CD4-positive, alpha-beta T cell (primary cell): ENCODE measurements around the gene NUDT8. TPM values are rescaled to one million over a fixed set of nuclear protein-coding genes. Genes with fewer than 3 reads are reported as not detected.

Experiments
- ATAC-seq: fragments of 200-7000 bp; cut with Tn5 transposase; one replicate; pipeline ENCODE4 v1.10.0; 2022; ENCODE audit warnings: mild to moderate bottlenecking; ENCODE audit not compliant: poor library complexity
- CTCF ChIA-PET: fragments of 350-600 bp; sonication (Branson Sonifier 250); formaldehyde crosslinking; loops from one replicate; lab custom pipeline; 2021; ENCODE audit warnings: antibody characterized with exemption, inconsistent platforms; lab: Charles Lee
- POLR2A ChIA-PET: fragments of 350-600 bp; sonication (Branson Sonifier 250); formaldehyde crosslinking; loops from one replicate; lab custom pipeline; 2021; ENCODE audit warnings: antibody characterized with exemption, inconsistent platforms; lab: Charles Lee
- DNase-seq, 14 experiments: peaks; one replicate each; pipeline ENCODE4 v3.0.0-alpha.2; 2013 to 2020; ENCODE audit warnings: mixed read lengths in 2 of 14
- H3K27ac ChIP-seq, 2 donors: one replicate each; pipeline versions ENCODE4 v1.5.1 to v1.7.0; 2013; ENCODE audit warnings: low read length in 2 of 2, low read depth in 1 of 2, mild to moderate bottlenecking in 1 of 2
- H3K27me3 ChIP-seq, 2 experiments: 1 replicate in 1 of 2; 2 replicates in 1 of 2; pipeline versions ENCODE4 v1.6.1 to v1.7.0; 2013; ENCODE audit warnings: low read length in 2 of 2, control low read depth in 1 of 2, mild to moderate bottlenecking in 1 of 2, moderate library complexity in 1 of 2; ENCODE audit not compliant: insufficient read depth in 2 of 2, control insufficient read depth in 1 of 2
- H3K36me3 ChIP-seq: one replicate; pipeline ENCODE4 v1.6.1; 2013; ENCODE audit warnings: low read length, control low read depth; ENCODE audit not compliant: insufficient read depth
- H3K4me1 ChIP-seq: one replicate; pipeline ENCODE4 v1.6.1; 2013; ENCODE audit warnings: low read length, control low read depth; ENCODE audit not compliant: insufficient read depth
- H3K4me3 ChIP-seq: one replicate; pipeline ENCODE4 v1.5.1; 2013; ENCODE audit warnings: mild to moderate bottlenecking, low read length, moderate library complexity
- H3K9me3 ChIP-seq, 2 experiments: 1 replicate in 1 of 2; 2 replicates in 1 of 2; pipeline versions ENCODE4 v1.6.1 to v1.7.0; 2013; ENCODE audit warnings: low read length in 2 of 2, mild to moderate bottlenecking in 2 of 2, control low read depth in 1 of 2, moderate library complexity in 1 of 2; ENCODE audit not compliant: control insufficient read depth in 1 of 2, insufficient read depth in 1 of 2
- H3K27ac Mint-ChIP-seq: one replicate; pipeline ENCODE4 v1.8.0; 2020; ENCODE audit warnings: mixed read lengths
- H3K27me3 Mint-ChIP-seq: one replicate; pipeline ENCODE4 v1.8.0; 2021; ENCODE audit warnings: mixed read lengths
- H3K36me3 Mint-ChIP-seq: one replicate; pipeline ENCODE4 v1.8.0; 2021; ENCODE audit warnings: low read depth, mixed read lengths
- H3K4me1 Mint-ChIP-seq: one replicate; pipeline ENCODE4 v1.8.0; 2021; ENCODE audit warnings: low read depth, mixed read lengths
- H3K4me3 Mint-ChIP-seq: one replicate; pipeline ENCODE4 v1.8.0; 2020; ENCODE audit warnings: mild to moderate bottlenecking, mixed read lengths
- H3K9me3 Mint-ChIP-seq: one replicate; pipeline ENCODE4 v1.8.0; 2020; ENCODE audit warnings: mixed read lengths
- CTCF ChIP-seq: fragments of 200-600 bp; IDR thresholded peaks from one replicate; pipeline ENCODE4 v1.8.0; 2022; ENCODE audit warnings: antibody characterized with exemption, mild to moderate bottlenecking
- intact Hi-C, 2 experiments: fragments of 100-400 bp; cut with DNase I in 1 of 2; cut with micrococcal nuclease in 1 of 2; formaldehyde crosslinking; loops; one replicate each; pipeline versions ENCODE4 v1.15.1 to v1.9.0; 2023 to 2025; cut with DNase I, micrococcal nuclease
- total RNA-seq, 174 experiments: library from RNA in 2 of 174; stranded (reverse) in 2 of 174; gene quantifications; one replicate each; pipeline ENCODE4 v1.2.3 and lab custom pipeline; 2021 to 2026

Gene NUDT8
- total RNA-seq, 2 experiments from 2014 or later, result 0.92 to 1.4 TPM

- H3K27ac ChIP-seq, result no peak overlapping the region
- ATAC-seq (no peak), DNase-seq (no peak)
- TF ChIP-seq CTCF, result no peak
- Mint-ChIP-seq H3K4me3 (no peak overlapping the region), H3K27ac (no peak overlapping the region), H3K36me3 (no peaks in the 10 kb centered on the region), H3K27me3 (peaks cover 6% of the 10 kb centered on the region), H3K4me1 (no peaks in the 10 kb centered on the region), H3K9me3 (no peaks in the 10 kb centered on the region)
- peaks cover 4 to 6% of the 10 kb centered on the region in 2 experiments for H3K27me3 ChIP-seq
- intact Hi-C loops, result no loop called here
- ChIA-PET POLR2A (no interaction called here), CTCF (interaction anchor here (0.5 kb wide), 1 partner anchor 38 kb away, joined by 3 read pairs; no protein-coding TSS in a partner anchor)
- H3K36me3 ChIP-seq, result no peaks in the 10 kb centered on the region
- H3K9me3 ChIP-seq, result peaks cover 0 to 9% of the 10 kb centered on the region in 2 experiments
- no peak overlapping the region for H3K4me3 ChIP-seq
- no peaks in the 10 kb centered on the region for H3K4me1 ChIP-seq
Measured at GRCh38 chr11:67673902-67674301, 44.2 kb upstream of the NUDT8 start.

DNA sequence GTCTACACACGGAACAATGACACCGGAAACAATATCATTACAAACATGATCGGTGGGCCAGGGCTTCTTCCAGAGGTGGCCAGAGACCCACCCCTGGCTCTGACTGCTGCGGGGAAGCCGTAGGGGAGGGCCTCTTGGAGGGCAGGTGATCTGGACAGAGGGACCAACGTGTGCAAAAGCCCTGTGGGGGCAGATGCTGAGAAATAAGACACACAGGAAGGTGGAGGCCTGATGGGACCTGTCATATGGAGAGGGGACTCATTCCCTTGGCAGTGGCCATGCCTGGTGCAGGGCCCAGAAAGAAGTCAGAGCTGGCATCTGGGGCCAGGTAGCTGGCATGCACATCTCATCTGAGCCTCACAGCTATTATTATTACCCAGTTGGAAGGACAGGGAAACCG, 43.6 kb upstream of the NUDT8 start:
- no peak for TF ChIP-seq CTCF
- no peaks in the 10 kb centered on the region for H3K4me1 ChIP-seq
- intact Hi-C loops, result no loop called here
- H3K27ac ChIP-seq, result no peak overlapping the region
- Mint-ChIP-seq H3K27ac (no peak overlapping the region), H3K9me3 (no peaks in the 10 kb centered on the region), H3K4me3 (no peak overlapping the region), H3K36me3 (no peaks in the 10 kb centered on the region), H3K4me1 (no peaks in the 10 kb centered on the region), H3K27me3 (peaks cover 6% of the 10 kb centered on the region)
- H3K4me3 ChIP-seq, result no peak overlapping the region
- CTCF ChIA-PET, result interaction anchor here (0.5 kb wide), 1 partner anchor 38 kb away, joined by 3 read pairs; no protein-coding TSS in a partner anchor
- ATAC-seq (no peak), DNase-seq (no peak)
- peaks cover 0 to 9% of the 10 kb centered on the region in 2 experiments for H3K9me3 ChIP-seq
- POLR2A ChIA-PET, result no interaction called here
- H3K36me3 ChIP-seq, result no peaks in the 10 kb centered on the region
- peaks cover 4 to 6% of the 10 kb centered on the region in 2 experiments for H3K27me3 ChIP-seq

DNA sequence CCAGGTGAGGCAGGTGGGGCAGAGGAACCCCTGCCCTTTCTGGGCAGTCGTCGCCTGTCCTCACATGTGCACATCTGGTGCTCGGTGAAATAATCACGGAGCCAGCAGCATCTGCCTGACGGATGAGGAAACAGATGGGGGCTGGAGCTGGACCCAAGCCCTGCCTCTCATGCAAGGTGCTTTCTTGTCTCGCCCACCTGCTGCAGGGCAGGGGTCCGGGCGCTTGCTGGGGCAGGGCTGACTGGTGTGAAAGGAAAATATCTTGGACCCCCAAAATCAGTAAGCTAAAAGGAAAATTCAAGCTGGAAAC, 41.4 kb upstream of the NUDT8 start:
- ChIA-PET POLR2A (no interaction called here), CTCF (interaction anchor here (0.6 to 1.4 kb wide), 2 partner anchors 12 to 59 kb away, joined by 3 read pairs; no protein-coding TSS in a partner anchor)
- DNase-seq (no peak), ATAC-seq (no peak)
- no peaks in the 10 kb centered on the region for H3K9me3 Mint-ChIP-seq
- no peaks in the 10 kb centered on the region for H3K36me3 Mint-ChIP-seq
- no peak overlapping the region for H3K4me3 Mint-ChIP-seq
- H3K27me3 Mint-ChIP-seq, result peaks cover 6% of the 10 kb centered on the region
- Histone ChIP-seq H3K27ac (no peak overlapping the region), H3K4me1 (no peaks in the 10 kb centered on the region), H3K4me3 (no peak overlapping the region), H3K27me3 (peaks cover 4 to 6% of the 10 kb centered on the region in 2 experiments), H3K9me3 (peaks cover 0 to 9% of the 10 kb centered on the region in 2 experiments), H3K36me3 (no peaks in the 10 kb centered on the region)
- intact Hi-C loops, result no loop called here
- no peak for TF ChIP-seq CTCF
- H3K4me1 Mint-ChIP-seq, result no peaks in the 10 kb centered on the region
- H3K27ac Mint-ChIP-seq, result no peak overlapping the region
